Right lung (tissue), 5 donors: ENCODE data around the gene PYGM. TPM values are rescaled to one million over a fixed set of nuclear protein-coding genes. Genes with fewer than 3 reads are reported as not detected.

Experiments used
- polyA plus RNA-seq, 5 donors: library from polyadenylated mRNA; unstranded; fragments of 120-200 nt; gene quantifications; one replicate each; pipeline versions ENCODE4 v1.2.1 to v1.2.3, GENCODE V29; 2013; ENCODE audit warnings: inconsistent platforms in 1 of 5, low replicate concordance in 1 of 5; ENCODE audit not compliant: insufficient read length in 5 of 5, insufficient read depth in 1 of 5

The PYGM gene
- polyA plus RNA-seq, 5 donors, result 1.7 to 12.9 (median 2.7) TPM

Other genes starting within 250 kb of the PYGM start
- under 1 TPM in 3 of 5 donors, not detected in 2; 0.09 TPM for gene SLC22A11, start 204.0 kb downstream of the PYGM start, polyA plus RNA-seq
- not detected for gene SLC22A12, start 168.8 kb downstream of the PYGM start, polyA plus RNA-seq
- 10 to 100 TPM in 2 of 5 donors, 1 to 10 TPM in 3; 6.3 to 18.3 (median 9.1) TPM for gene NRXN2, start 36.8 kb downstream of the PYGM start, polyA plus RNA-seq
- 10 to 100 TPM in 2 of 5 donors, 1 to 10 TPM in 3; 6.5 to 10.7 (median 9.9) TPM for gene RASGRP2, start 15.8 kb downstream of the PYGM start, polyA plus RNA-seq
- gene SF1, start 18.6 kb upstream of the PYGM start, polyA plus RNA-seq, result 100 to 1,000 TPM; 394 to 497 (median 409) TPM
- gene MAP4K2, start 43.2 kb upstream of the PYGM start, polyA plus RNA-seq, result 10 to 100 TPM; 31.6 to 46.6 (median 42.1) TPM
- gene MEN1, start 50.6 kb upstream of the PYGM start, polyA plus RNA-seq, result 10 to 100 TPM; 30.3 to 48.5 (median 37.1) TPM
- gene CDC42BPG, start 84.7 kb upstream of the PYGM start, polyA plus RNA-seq, result 1 to 10 TPM; 5.6 to 10.0 (median 8.5) TPM
- gene EHD1, start 118.6 kb upstream of the PYGM start, polyA plus RNA-seq, result 10 to 100 TPM; 38.4 to 65.5 (median 49.2) TPM
- 10 to 100 TPM; 10.3 to 25.1 (median 15.9) TPM for gene ATG2A, start 157.2 kb upstream of the PYGM start, polyA plus RNA-seq
- gene PPP2R5B, start 164.7 kb upstream of the PYGM start, polyA plus RNA-seq, result 10 to 100 TPM; 10.4 to 18.2 (median 13.5) TPM
- under 1 TPM in 3 of 5 donors, not detected in 2; 0.15 to 0.27 (median 0.24) TPM for gene GPHA2, start 175.9 kb upstream of the PYGM start, polyA plus RNA-seq
- not detected for gene MAJIN, start 212.1 kb upstream of the PYGM start, polyA plus RNA-seq
- gene BATF2, start 237.0 kb upstream of the PYGM start, polyA plus RNA-seq, result 1 to 10 TPM; 3.3 to 4.3 (median 3.9) TPM